OCI-LY7 (cell line): Measurements from ENCODE around the gene RGS4. TPM values are rescaled to one million over a fixed set of nuclear protein-coding genes. Genes with fewer than 3 reads are reported as not detected.

Experiments used
- BruUV-seq: library from RNA; stranded (reverse); fragments of 400-500 nt; replicated peaks from 2 replicates; lab custom pipeline; 2021; lab: Mats Ljungman, UMichigan
- CTCF ChIA-PET: fragments of 300-600 bp; sonication (Branson Sonifier 250); formaldehyde crosslinking; loops from one replicate; lab custom pipeline; 2022; ENCODE audit warnings: antibody characterized with exemption; ENCODE audit not compliant: unreplicated experiment; lab: Charles Lee
- POLR2A ChIA-PET: fragments of 300-600 bp; sonication (Branson Sonifier 250); formaldehyde crosslinking; loops from one replicate; lab custom pipeline; 2022; ENCODE audit warnings: antibody characterized with exemption; lab: Charles Lee
- DNase-seq: peaks from one replicate; pipeline ENCODE4 v3.0.0-alpha.2; 2015; ENCODE audit warnings: low spot score
- H2AFZ ChIP-seq: fragments of 200-600 bp; sonication (generic), shearing (Covaris generic); 2 replicates; pipeline ENCODE4 v1.6.1; 2014; ENCODE audit warnings: mild to moderate bottlenecking, antibody characterized with exemption, low read length, moderate library complexity
- H3K27ac ChIP-seq: fragments of 200-600 bp; sonication (generic); 2 replicates; pipeline ENCODE4 v1.5.1; 2014; ENCODE audit warnings: mixed run types, low read depth, mild to moderate bottlenecking, moderate library complexity, low read length, inconsistent platforms; ENCODE audit not compliant: poor library complexity, severe bottlenecking
- H3K36me3 ChIP-seq: fragments of 200-600 bp; sonication (generic); 2 replicates; pipeline ENCODE4 v1.6.1; 2014; ENCODE audit warnings: mild to moderate bottlenecking, antibody characterized with exemption, low read length, moderate library complexity, mixed read lengths; ENCODE audit not compliant: insufficient read depth
- H3K4me1 ChIP-seq: fragments of 200-600 bp; sonication (generic); 2 replicates; pipeline ENCODE4 v1.5.1; 2014; ENCODE audit warnings: mild to moderate bottlenecking, low read length; ENCODE audit not compliant: insufficient read depth, poor library complexity, severe bottlenecking
- H3K4me2 ChIP-seq: fragments of 200-600 bp; sonication (generic); 2 replicates; pipeline ENCODE4 v1.6.1; 2014; ENCODE audit warnings: mild to moderate bottlenecking, low read length
- H3K4me3 ChIP-seq: fragments of 200-600 bp; sonication (generic); 2 replicates; pipeline ENCODE4 v1.5.1; 2014; ENCODE audit warnings: mild to moderate bottlenecking, low read depth, low read length; ENCODE audit not compliant: poor library complexity, severe bottlenecking
- H3K79me2 ChIP-seq: fragments of 200-600 bp; sonication (generic); 2 replicates; pipeline ENCODE4 v1.6.1; 2016; ENCODE audit warnings: low read depth, mild to moderate bottlenecking, low read length, moderate library complexity, mixed read lengths; ENCODE audit not compliant: insufficient read depth
- H3K9me2 ChIP-seq: fragments of 200-600 bp; sonication (generic); 2 replicates; pipeline ENCODE4 v1.6.1; 2016; ENCODE audit warnings: mild to moderate bottlenecking, low read length, mixed read lengths; ENCODE audit not compliant: insufficient read depth
- H3K9me3 ChIP-seq: fragments of 200-600 bp; sonication (generic); 2 replicates; pipeline ENCODE4 v1.6.1; 2014; ENCODE audit warnings: mild to moderate bottlenecking, mixed run types, low read length, mixed read lengths
- H4K20me1 ChIP-seq: fragments of 200-600 bp; sonication (generic); 2 replicates; pipeline ENCODE4 v1.6.1; 2014; ENCODE audit warnings: mild to moderate bottlenecking, antibody characterized with exemption, low read length, moderate library complexity, mixed read lengths; ENCODE audit not compliant: insufficient read depth
- EZH2phosphoT487 ChIP-seq: fragments of 200-600 bp; sonication (generic); IDR thresholded peaks from 2 replicates; pipeline ENCODE4 v1.6.1; 2018; ENCODE audit warnings: low read depth, borderline replicate concordance, mild to moderate bottlenecking, mixed run types, antibody characterized with exemption, low read length, moderate library complexity, mixed read lengths
- intact Hi-C: fragments of 100-400 bp; cut with micrococcal nuclease; formaldehyde crosslinking; loops from one replicate; pipeline ENCODE4 v1.10.0; 2022; ENCODE audit not compliant: unreplicated experiment
- total RNA-seq, 2 experiments: library from RNA; depleted of rRNA in 1 of 2; stranded (reverse); fragments of >200 nt in 1 of 2; shearing (Covaris generic) in 1 of 2; gene quantifications; 2 replicates each; pipeline ENCODE4 v1.2.3, GENCODE V29; 2014 to 2022
- TF ChIP-seq, protein P1 (sequence below): fragments of 200-600 bp; sonication (generic); conservative IDR thresholded peaks from 2 replicates; pipeline ENCODE4 v1.5.1; 2014; ENCODE audit warnings: mild to moderate bottlenecking, antibody characterized with exemption, low read length, moderate library complexity, mixed read lengths

RGS4 gene
- total RNA-seq, 2 experiments from 2014 or later = not detected

DNA sequence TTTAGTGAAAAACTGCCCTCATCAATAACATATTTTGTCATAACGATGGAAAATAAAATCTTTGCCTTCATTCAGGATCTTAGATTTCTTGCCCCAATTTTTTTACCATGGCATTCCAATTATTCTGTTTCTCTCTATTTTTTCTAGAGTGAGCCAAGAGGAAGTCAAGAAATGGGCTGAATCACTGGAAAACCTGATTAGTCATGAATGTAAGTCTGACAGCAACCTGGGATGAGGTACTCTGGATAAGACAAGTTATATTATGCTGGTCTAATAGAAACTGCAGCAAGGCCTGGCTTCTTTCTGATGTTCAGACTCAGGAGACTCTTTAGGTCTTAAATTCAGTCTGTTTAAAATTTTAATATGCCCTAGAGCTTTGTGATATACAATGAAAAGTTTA, 3.5 kb downstream of the RGS4 start:
- no peak overlapping the region for H3K4me2 ChIP-seq
- no peaks in the 10 kb centered on the region for H3K4me1 ChIP-seq
- H3K4me3 ChIP-seq = no peak overlapping the region
- DNase-seq = no peak
- H3K36me3 ChIP-seq = no peaks in the 10 kb centered on the region
- H3K9me2 ChIP-seq = no peaks in the 10 kb centered on the region
- no peaks in the 10 kb centered on the region for H3K79me2 ChIP-seq
- no peak overlapping the region for H3K27ac ChIP-seq
- BruUV-seq = no TSS peak
- ChIA-PET CTCF (no interaction called here), POLR2A (interaction anchor here (0.7 kb wide), 1 partner anchor 106 kb away, joined by 4 read pairs; no protein-coding TSS in a partner anchor)
- intact Hi-C loops = loop anchor here (10.0 kb wide), 1 partner anchor 102 kb away; no protein-coding TSS in a partner anchor
- no peaks in the 10 kb centered on the region for H4K20me1 ChIP-seq
- H2AFZ ChIP-seq = no peak overlapping the region
- no peak for TF ChIP-seq EZH2phosphoT487
- TF ChIP-seq, protein P1, sequence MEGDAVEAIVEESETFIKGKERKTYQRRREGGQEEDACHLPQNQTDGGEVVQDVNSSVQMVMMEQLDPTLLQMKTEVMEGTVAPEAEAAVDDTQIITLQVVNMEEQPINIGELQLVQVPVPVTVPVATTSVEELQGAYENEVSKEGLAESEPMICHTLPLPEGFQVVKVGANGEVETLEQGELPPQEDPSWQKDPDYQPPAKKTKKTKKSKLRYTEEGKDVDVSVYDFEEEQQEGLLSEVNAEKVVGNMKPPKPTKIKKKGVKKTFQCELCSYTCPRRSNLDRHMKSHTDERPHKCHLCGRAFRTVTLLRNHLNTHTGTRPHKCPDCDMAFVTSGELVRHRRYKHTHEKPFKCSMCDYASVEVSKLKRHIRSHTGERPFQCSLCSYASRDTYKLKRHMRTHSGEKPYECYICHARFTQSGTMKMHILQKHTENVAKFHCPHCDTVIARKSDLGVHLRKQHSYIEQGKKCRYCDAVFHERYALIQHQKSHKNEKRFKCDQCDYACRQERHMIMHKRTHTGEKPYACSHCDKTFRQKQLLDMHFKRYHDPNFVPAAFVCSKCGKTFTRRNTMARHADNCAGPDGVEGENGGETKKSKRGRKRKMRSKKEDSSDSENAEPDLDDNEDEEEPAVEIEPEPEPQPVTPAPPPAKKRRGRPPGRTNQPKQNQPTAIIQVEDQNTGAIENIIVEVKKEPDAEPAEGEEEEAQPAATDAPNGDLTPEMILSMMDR = no peak
- H3K9me3 ChIP-seq = no peaks in the 10 kb centered on the region

DNA sequence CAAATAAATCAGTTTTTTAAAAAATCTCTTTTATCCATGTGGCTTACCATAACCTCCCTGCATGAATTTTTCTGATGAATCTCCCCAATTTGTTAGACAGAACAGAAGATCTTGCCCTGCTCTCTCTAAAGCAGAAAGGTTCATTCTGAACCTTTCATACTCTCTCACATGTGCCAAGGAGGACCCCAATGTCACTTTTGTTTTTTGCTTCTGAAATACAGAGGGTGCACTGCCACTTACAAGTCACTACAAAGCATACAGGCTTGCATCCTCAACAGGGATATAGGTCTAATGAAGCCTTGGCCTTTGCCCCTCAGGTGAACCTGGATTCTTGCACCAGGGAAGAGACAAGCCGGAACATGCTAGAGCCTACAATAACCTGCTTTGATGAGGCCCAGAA, 4.8 kb downstream of the RGS4 start:
- intact Hi-C loops = loop anchor here (10.0 kb wide), 1 partner anchor 101 kb away; no protein-coding TSS in a partner anchor
- DNase-seq = no peak
- no peak for TF ChIP-seq EZH2phosphoT487
- TF ChIP-seq, protein P1 = no peak
- Histone ChIP-seq H3K4me1 (no peaks in the 10 kb centered on the region), H3K79me2 (no peaks in the 10 kb centered on the region), H3K4me3 (no peak overlapping the region), H3K36me3 (no peaks in the 10 kb centered on the region), H3K4me2 (no peak overlapping the region), H2AFZ (no peak overlapping the region), H3K9me2 (no peaks in the 10 kb centered on the region), H4K20me1 (no peaks in the 10 kb centered on the region), H3K9me3 (no peaks in the 10 kb centered on the region), H3K27ac (no peak overlapping the region)
- CTCF ChIA-PET = no interaction called here
- no TSS peak for BruUV-seq
- POLR2A ChIA-PET = no interaction called here

DNA sequence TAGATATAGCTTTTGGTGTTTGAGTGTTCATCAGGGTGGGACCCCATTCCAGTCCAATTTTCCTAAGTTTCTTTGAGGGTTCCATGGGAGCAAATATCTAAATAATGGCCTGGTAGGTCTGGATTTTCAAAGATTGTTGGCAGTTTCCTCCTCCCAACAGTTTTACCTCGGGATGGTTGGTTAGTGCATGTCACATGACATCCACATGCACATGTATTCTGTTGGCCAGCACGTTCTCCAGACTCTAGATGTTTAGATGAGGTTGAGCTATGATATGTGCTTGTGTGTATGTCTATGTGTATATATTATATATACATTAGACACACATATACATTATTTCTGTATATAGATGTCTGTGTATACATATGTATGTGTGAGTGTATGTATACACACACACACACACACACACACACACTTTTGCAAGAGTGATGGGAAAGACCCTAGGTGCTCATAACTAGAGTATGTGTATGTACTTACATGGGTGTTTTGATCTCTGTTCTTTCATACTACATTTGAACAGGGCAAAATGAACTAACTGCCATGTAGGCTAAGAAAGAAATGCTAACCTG, 5.6 kb downstream of the RGS4 start:
- BruUV-seq = no TSS peak
- intact Hi-C loops = loop anchor here (10.0 kb wide), 1 partner anchor 100 kb away; no protein-coding TSS in a partner anchor
- Histone ChIP-seq H3K4me1 (no peaks in the 10 kb centered on the region), H3K79me2 (no peaks in the 10 kb centered on the region), H3K4me3 (no peak overlapping the region), H4K20me1 (no peaks in the 10 kb centered on the region), H3K4me2 (no peak overlapping the region), H3K27ac (no peak overlapping the region), H3K9me2 (no peaks in the 10 kb centered on the region), H3K36me3 (no peaks in the 10 kb centered on the region), H2AFZ (no peak overlapping the region), H3K9me3 (no peaks in the 10 kb centered on the region)
- CTCF ChIA-PET = no interaction called here
- TF ChIP-seq EZH2phosphoT487 = no peak
- TF ChIP-seq, protein P1 = no peak
- no peak for DNase-seq
- POLR2A ChIA-PET = no interaction called here
